Vagina (tissue), 2 donors: ENCODE data around the gene NRXN3. TPM values are rescaled to one million over a fixed set of nuclear protein-coding genes. Genes with fewer than 3 reads are reported as not detected.

Source experiments
- DNase-seq, 2 donors: peaks; one replicate each; pipeline ENCODE4 v3.0.0-alpha.2; 2017; ENCODE audit errors: extremely low spot score in 2 of 2
- H3K27ac ChIP-seq: fragments of 200-600 bp; sonication (generic); one replicate; pipeline ENCODE4 v1.5.1; 2019
- H3K27me3 ChIP-seq: fragments of 200-600 bp; sonication (generic); one replicate; pipeline ENCODE4 v1.5.1; 2019
- H3K36me3 ChIP-seq, 2 donors: fragments of 200-600 bp; sonication (generic); one replicate each; pipeline ENCODE4 v1.5.1; 2017 to 2019
- H3K4me1 ChIP-seq: fragments of 200-600 bp; sonication (generic); one replicate; pipeline ENCODE4 v1.5.1; 2019
- H3K4me3 ChIP-seq, 2 donors: fragments of 200-600 bp; sonication (generic); 1 replicate in 1 of 2; 2 replicates in 1 of 2; pipeline ENCODE4 v1.5.1; 2016 to 2019
- H3K9me3 ChIP-seq: fragments of 200-600 bp; sonication (generic); one replicate; pipeline ENCODE4 v1.5.1; 2019
- POLR2A ChIP-seq, 2 donors: fragments of 450-650 bp; IDR thresholded peaks; one replicate each; pipeline ENCODE4 v1.6.1; 2017; ENCODE audit warnings: antibody characterized with exemption in 2 of 2, mild to moderate bottlenecking in 2 of 2, moderate library complexity in 2 of 2
- POLR2AphosphoS5 ChIP-seq, 2 donors: sonication (generic); formaldehyde crosslinking; IDR thresholded peaks; one replicate each; pipeline ENCODE4 v1.9.0; 2017; ENCODE audit warnings: antibody characterized with exemption in 2 of 2, mild to moderate bottlenecking in 2 of 2, low read depth in 1 of 2; ENCODE audit not compliant: insufficient read depth in 1 of 2
- intact Hi-C: fragments of 100-400 bp; cut with DNase I; formaldehyde crosslinking; loops from one replicate; pipeline ENCODE4 v1.15.1; 2023
- total RNA-seq: library from RNA; depleted of rRNA; stranded (reverse); fragments of >200 nt; gene quantifications from one replicate; pipeline ENCODE4 v1.2.3, GENCODE V29; 2016
- TF ChIP-seq, protein P1 (sequence below), 3 experiments: fragments of 450-650 bp in 2 of 3; fragments of 200-600 bp in 1 of 3; sonication (generic) in 1 of 3; IDR thresholded peaks; one replicate each; pipeline ENCODE4 v1.5.1; 2017 to 2019; ENCODE audit warnings: antibody characterized with exemption in 3 of 3, mild to moderate bottlenecking in 2 of 3, moderate library complexity in 2 of 3

The NRXN3 gene
- total RNA-seq, 1 donor from 2014 or later: 4.7 TPM

DNA sequence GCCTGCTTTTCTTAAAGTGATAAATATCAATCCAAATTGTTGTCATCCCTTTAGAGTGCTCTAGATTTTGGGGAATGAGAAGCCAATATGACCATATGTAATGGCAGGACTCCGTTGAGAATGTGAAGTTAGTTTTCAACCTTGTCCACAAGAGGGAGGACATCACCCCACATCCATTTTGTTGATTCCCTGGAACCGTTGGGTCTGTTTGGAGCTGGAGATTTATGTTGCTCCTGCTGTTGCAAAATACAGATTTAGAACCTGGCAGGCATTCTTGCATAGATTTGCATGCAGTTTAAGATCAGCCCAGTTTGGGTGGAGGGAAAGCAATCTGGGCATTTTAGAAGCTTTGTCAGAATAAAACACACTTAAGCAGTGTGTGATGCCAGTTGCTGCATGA, 620.1 kb downstream of the NRXN3 start:
- Histone ChIP-seq H3K27ac (no peak overlapping the region), H3K4me3 (no peak overlapping the region)

GRCh38 chr14:78798757-78799156, 628.6 kb downstream of the NRXN3 start:
- intact Hi-C loops: no loop called here

More for the DNA sequence above, 620.1 kb downstream of the NRXN3 start:
- H3K4me1 ChIP-seq: no peaks in the 10 kb centered on the region
- intact Hi-C loops: no loop called here
- no peaks in the 10 kb centered on the region for H3K27me3 ChIP-seq
- H3K36me3 ChIP-seq: no peaks in the 10 kb centered on the region
- no peak for DNase-seq
- TF ChIP-seq POLR2A (IDR thresholded peaks at IDR 0.05): no peak
- TF ChIP-seq, protein P1, sequence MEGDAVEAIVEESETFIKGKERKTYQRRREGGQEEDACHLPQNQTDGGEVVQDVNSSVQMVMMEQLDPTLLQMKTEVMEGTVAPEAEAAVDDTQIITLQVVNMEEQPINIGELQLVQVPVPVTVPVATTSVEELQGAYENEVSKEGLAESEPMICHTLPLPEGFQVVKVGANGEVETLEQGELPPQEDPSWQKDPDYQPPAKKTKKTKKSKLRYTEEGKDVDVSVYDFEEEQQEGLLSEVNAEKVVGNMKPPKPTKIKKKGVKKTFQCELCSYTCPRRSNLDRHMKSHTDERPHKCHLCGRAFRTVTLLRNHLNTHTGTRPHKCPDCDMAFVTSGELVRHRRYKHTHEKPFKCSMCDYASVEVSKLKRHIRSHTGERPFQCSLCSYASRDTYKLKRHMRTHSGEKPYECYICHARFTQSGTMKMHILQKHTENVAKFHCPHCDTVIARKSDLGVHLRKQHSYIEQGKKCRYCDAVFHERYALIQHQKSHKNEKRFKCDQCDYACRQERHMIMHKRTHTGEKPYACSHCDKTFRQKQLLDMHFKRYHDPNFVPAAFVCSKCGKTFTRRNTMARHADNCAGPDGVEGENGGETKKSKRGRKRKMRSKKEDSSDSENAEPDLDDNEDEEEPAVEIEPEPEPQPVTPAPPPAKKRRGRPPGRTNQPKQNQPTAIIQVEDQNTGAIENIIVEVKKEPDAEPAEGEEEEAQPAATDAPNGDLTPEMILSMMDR (IDR thresholded peaks at IDR 0.05): no peak
- no peak for TF ChIP-seq POLR2AphosphoS5 (IDR thresholded peaks at IDR 0.05; ENCODE audit: insufficient read depth in 1 of 2, low read depth in 1 of 2)
- no peaks in the 10 kb centered on the region for H3K9me3 ChIP-seq

DNA sequence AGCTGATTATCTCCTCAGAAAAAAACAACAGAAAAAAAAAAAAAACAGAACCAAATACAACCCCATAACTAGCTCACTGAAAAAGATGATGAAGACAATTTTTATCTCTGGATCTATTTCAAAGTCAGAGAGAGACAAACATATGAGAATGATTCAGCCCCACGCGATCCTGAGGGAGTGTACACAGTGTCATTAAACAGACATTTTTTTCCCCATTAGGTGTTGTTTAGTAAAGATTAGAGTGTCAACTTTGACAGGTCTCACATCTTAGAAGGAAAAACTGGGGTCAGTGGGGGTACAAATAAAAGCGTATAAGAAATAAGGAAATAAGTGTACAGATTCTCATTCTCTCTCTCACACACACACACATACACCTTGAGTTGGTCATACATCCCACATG, 635.4 kb downstream of the NRXN3 start:
- no peak overlapping the region for H3K27ac ChIP-seq
- no peak for DNase-seq
- intact Hi-C loops: no loop called here
- H3K4me3 ChIP-seq: no peak overlapping the region
- no peaks in the 10 kb centered on the region for H3K9me3 ChIP-seq
- H3K27me3 ChIP-seq: no peaks in the 10 kb centered on the region
- no peaks in the 10 kb centered on the region for H3K4me1 ChIP-seq
- no peaks in the 10 kb centered on the region for H3K36me3 ChIP-seq
- no peak for TF ChIP-seq POLR2AphosphoS5 (IDR thresholded peaks at IDR 0.05; ENCODE audit: insufficient read depth in 1 of 2, low read depth in 1 of 2)
- TF ChIP-seq, protein P1 (IDR thresholded peaks at IDR 0.05): no peak
- no peak for TF ChIP-seq POLR2A (IDR thresholded peaks at IDR 0.05)

More at GRCh38 chr14:78798757-78799156, 628.6 kb downstream of the NRXN3 start:
- Histone ChIP-seq H3K27ac (no peak overlapping the region), H3K4me3 (no peak overlapping the region), H3K4me1 (no peaks in the 10 kb centered on the region), H3K27me3 (no peaks in the 10 kb centered on the region), H3K9me3 (no peaks in the 10 kb centered on the region), H3K36me3 (no peaks in the 10 kb centered on the region)
- no peak for TF ChIP-seq POLR2AphosphoS5 (IDR thresholded peaks at IDR 0.05; ENCODE audit: insufficient read depth in 1 of 2, low read depth in 1 of 2)
- TF ChIP-seq, protein P1 (IDR thresholded peaks at IDR 0.05): no peak
- TF ChIP-seq POLR2A (IDR thresholded peaks at IDR 0.05): no peak
- no peak for DNase-seq

DNA sequence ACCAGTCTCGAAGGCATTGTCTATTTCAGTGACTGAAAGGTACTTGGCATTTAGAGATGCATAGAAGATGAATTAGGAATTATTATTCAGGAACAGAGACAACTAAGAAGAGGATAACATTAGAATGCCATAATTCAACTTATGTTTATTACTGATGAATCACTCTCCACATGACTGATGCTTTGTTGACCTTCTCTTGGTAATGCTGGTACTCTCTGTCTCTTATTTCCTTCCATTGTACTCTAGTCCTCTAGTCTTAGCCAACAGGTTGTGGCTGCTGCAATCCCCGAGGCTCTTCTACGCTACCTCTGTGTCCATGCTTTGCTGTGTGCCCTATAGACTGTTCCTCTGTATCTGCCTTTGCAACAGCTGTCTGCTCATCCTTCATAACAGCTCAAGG, 652.9 kb downstream of the NRXN3 start:
- no peaks in the 10 kb centered on the region for H3K36me3 ChIP-seq
- intact Hi-C loops: no loop called here
- H3K27ac ChIP-seq: no peak overlapping the region
- no peaks in the 10 kb centered on the region for H3K4me1 ChIP-seq
- no peak for DNase-seq
- TF ChIP-seq, protein P1 (IDR thresholded peaks at IDR 0.05): no peak
- TF ChIP-seq POLR2AphosphoS5 (IDR thresholded peaks at IDR 0.05; ENCODE audit: insufficient read depth in 1 of 2, low read depth in 1 of 2) (no peak), POLR2A (IDR thresholded peaks at IDR 0.05) (no peak)
- H3K27me3 ChIP-seq: no peaks in the 10 kb centered on the region
- no peaks in the 10 kb centered on the region for H3K9me3 ChIP-seq
- no peak overlapping the region for H3K4me3 ChIP-seq

- no peak overlapping the region for H3K4me3 ChIP-seq
- H3K4me1 ChIP-seq: no peaks in the 10 kb centered on the region
- H3K36me3 ChIP-seq: no peaks in the 10 kb centered on the region
- intact Hi-C loops: no loop called here
- TF ChIP-seq POLR2AphosphoS5 (IDR thresholded peaks at IDR 0.05; ENCODE audit: insufficient read depth in 1 of 2, low read depth in 1 of 2): no peak
- no peak for TF ChIP-seq POLR2A (IDR thresholded peaks at IDR 0.05)
- TF ChIP-seq, protein P1 (IDR thresholded peaks at IDR 0.05): no peak
- no peak for DNase-seq
- H3K27ac ChIP-seq: no peak overlapping the region
- no peaks in the 10 kb centered on the region for H3K27me3 ChIP-seq
- no peaks in the 10 kb centered on the region for H3K9me3 ChIP-seq
Measured at GRCh38 chr14:78823516-78823915, 653.3 kb downstream of the NRXN3 start.
